Measurements from ENCODE around the gene VPS54. TPM values are rescaled to one million over a fixed set of nuclear protein-coding genes. Genes with fewer than 3 reads are reported as not detected.
"Not testable (repeated sequence)": the region's sequence is repeated elsewhere in the genome, so short reads cannot be mapped to it uniquely, and the experiment has no call there.

VPS54 gene
- total and polyA plus RNA-seq, 4 donors: 4.5 to 25.1 (median 13.3) TPM

DNA sequence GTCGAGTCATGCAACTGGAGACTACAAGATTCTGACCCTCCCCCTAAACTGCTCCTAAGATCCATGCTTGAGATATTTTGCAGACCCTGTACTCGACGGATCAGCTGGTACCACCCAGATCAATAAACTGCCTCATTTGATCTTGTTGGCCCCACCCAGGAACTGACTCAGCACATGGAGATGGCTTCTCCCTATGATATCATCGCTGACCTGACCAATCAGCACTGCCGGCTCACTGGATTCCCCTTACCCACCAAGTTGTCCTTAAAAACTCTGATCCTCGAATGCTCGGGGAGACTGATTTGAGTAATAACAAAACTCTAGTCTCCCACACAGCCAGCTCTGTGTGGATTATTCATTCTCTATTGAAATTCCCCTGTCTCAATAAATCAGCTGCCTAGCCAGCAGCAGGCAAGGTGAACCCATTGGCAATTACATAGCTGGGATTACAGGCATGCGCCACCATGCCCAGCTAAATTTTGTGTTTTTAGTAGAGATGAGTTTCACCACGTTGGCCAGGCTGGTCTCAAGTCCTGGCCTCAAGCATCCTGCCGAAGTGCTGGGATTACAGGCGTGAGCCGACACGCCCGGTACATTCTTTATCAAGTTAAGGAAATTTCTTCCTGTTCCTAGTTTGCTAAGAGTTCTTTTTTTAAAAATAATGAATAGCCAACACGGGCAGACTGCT lies 43.6 kb downstream of the VPS54 start:
- 91% methylated on average over 15 of the region's 15 CpGs for WGBS
- Histone ChIP-seq H3K9me3 (ENCODE audit: control insufficient read depth in 4 of 4, low read length in 3 of 4) (no peaks in the 10 kb centered on the region), H3K36me3 (ENCODE audit: control insufficient read depth in 4 of 4, insufficient read depth in 3 of 4, low read depth in 1 of 4, low read length in 3 of 4) (peaks cover 6 to 34% (median 18%) of the 10 kb centered on the region in 4 donors), H3K9ac (ENCODE audit: low read depth in 1 of 2, low read length in 2 of 2) (no peak overlapping the region), H3K4me1 (ENCODE audit: control insufficient read depth in 4 of 4, insufficient read depth in 4 of 4, low read length in 3 of 4) (no peaks in the 10 kb centered on the region), H3K27ac (ENCODE audit: low read depth in 1 of 2, low read length in 2 of 2) (no peak overlapping the region), H3K27me3 (ENCODE audit: control insufficient read depth in 4 of 4, insufficient read depth in 4 of 4, low read length in 3 of 4) (no peaks in the 10 kb centered on the region), H3K4me3 (ENCODE audit: low read depth in 1 of 3, low read length in 3 of 3) (no peak overlapping the region)
- TF ChIP-seq GABPA (IDR thresholded peaks at IDR 0.05 in 1 of 2, conservative IDR thresholded peaks at IDR 0.05 in 1 of 2): no peak
- no peak for TF ChIP-seq YY1 (IDR thresholded peaks at IDR 0.05)
- no peak for TF ChIP-seq RXRA (IDR thresholded peaks at IDR 0.05)
- TF ChIP-seq, protein P1, sequence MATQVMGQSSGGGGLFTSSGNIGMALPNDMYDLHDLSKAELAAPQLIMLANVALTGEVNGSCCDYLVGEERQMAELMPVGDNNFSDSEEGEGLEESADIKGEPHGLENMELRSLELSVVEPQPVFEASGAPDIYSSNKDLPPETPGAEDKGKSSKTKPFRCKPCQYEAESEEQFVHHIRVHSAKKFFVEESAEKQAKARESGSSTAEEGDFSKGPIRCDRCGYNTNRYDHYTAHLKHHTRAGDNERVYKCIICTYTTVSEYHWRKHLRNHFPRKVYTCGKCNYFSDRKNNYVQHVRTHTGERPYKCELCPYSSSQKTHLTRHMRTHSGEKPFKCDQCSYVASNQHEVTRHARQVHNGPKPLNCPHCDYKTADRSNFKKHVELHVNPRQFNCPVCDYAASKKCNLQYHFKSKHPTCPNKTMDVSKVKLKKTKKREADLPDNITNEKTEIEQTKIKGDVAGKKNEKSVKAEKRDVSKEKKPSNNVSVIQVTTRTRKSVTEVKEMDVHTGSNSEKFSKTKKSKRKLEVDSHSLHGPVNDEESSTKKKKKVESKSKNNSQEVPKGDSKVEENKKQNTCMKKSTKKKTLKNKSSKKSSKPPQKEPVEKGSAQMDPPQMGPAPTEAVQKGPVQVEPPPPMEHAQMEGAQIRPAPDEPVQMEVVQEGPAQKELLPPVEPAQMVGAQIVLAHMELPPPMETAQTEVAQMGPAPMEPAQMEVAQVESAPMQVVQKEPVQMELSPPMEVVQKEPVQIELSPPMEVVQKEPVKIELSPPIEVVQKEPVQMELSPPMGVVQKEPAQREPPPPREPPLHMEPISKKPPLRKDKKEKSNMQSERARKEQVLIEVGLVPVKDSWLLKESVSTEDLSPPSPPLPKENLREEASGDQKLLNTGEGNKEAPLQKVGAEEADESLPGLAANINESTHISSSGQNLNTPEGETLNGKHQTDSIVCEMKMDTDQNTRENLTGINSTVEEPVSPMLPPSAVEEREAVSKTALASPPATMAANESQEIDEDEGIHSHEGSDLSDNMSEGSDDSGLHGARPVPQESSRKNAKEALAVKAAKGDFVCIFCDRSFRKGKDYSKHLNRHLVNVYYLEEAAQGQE (IDR thresholded peaks at IDR 0.05): no peak
- no peak for TF ChIP-seq HNF4G (IDR thresholded peaks at IDR 0.05)
- no peak for DNase-seq (ENCODE audit: low spot score)

DNA sequence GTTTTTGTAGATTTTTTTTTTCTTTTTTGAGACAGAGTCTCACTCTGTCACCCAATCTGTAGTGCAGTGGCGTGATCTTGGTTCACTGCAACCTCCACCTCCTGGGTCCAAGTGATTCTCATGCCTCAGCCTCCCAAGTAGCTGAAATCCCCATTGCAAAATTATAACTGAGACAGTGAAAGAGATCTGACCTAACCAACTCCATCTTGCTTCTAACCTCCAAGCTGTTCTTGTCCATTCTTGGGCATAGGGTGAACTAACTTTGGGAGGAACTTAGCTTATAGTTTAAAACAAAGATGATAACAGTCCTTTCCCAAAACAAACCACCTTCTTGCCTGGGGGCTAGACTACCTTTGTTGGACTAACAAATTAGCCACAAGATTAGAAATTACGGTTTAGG lies 44.2 kb downstream of the VPS54 start:
- H3K27me3 ChIP-seq (ENCODE audit: control insufficient read depth in 4 of 4, insufficient read depth in 4 of 4, low read length in 3 of 4); H3K4me1 ChIP-seq (ENCODE audit: control insufficient read depth in 4 of 4, insufficient read depth in 4 of 4, low read length in 3 of 4); H3K4me3 ChIP-seq (ENCODE audit: low read depth in 1 of 3, low read length in 3 of 3); H3K27ac ChIP-seq (ENCODE audit: low read depth in 1 of 2, low read length in 2 of 2); DNase-seq (ENCODE audit: low spot score); H3K9me3 ChIP-seq (ENCODE audit: control insufficient read depth in 4 of 4, low read length in 3 of 4); H3K9ac ChIP-seq (ENCODE audit: low read depth in 1 of 2, low read length in 2 of 2): not testable (repeated sequence)
- H3K36me3 ChIP-seq (ENCODE audit: control insufficient read depth in 4 of 4, insufficient read depth in 3 of 4, low read depth in 1 of 4, low read length in 3 of 4): peaks cover 6 to 31% (median 18%) of the 10 kb centered on the region in 4 donors
- 100% methylated on average over 2 of the region's 2 CpGs for WGBS

DNA sequence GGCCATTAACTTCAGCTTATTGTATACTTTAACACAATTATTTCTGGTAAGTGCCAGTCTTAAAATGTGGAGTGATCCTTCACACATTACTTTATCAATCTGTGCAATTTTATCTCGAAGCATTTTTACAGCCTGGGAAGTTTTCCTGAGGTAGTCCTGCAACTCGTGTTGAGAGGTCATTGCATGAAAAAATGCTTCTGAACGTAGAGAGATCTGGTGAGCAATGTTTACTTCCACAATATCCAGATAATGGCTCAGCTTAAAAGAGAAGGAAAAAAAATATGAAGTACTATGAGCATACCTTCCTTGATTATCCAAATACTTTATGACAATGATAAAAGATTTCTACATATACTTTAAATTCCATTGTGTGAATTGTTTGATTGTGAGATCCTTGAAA lies 57.0 kb downstream of the VPS54 start:
- no peak for DNase-seq (ENCODE audit: low spot score)
- H3K36me3 ChIP-seq (ENCODE audit: control insufficient read depth in 4 of 4, insufficient read depth in 3 of 4, low read depth in 1 of 4, low read length in 3 of 4): peaks cover 2 to 29% (median 12%) of the 10 kb centered on the region in 4 donors

DNA sequence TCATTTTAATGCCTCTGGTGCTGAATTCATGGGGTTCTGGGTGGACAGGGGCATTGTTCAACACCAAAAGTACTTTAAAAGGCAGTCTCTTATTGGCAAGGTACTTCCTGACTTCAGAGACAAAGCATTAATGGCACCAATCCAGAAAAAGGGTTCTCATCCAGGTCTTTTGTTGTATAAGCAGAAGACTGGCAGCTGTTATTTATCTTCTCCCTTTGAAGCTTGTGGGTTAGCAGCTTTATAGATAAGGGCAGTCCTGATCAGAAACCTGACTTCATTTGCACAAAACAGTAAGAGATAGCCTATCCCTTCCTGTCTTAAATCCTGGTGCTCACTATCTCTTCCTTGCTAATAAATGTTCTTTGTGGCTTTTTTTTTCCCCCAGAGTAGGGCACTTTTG lies 68.8 kb downstream of the VPS54 start:
- Histone ChIP-seq H3K4me3 (ENCODE audit: low read depth in 1 of 3, low read length in 3 of 3) (no peak overlapping the region), H3K9ac (ENCODE audit: low read depth in 1 of 2, low read length in 2 of 2) (no peak overlapping the region), H3K27me3 (ENCODE audit: control insufficient read depth in 4 of 4, insufficient read depth in 4 of 4, low read length in 3 of 4) (no peaks in the 10 kb centered on the region), H3K4me1 (ENCODE audit: control insufficient read depth in 4 of 4, insufficient read depth in 4 of 4, low read length in 3 of 4) (no peaks in the 10 kb centered on the region), H3K9me3 (ENCODE audit: control insufficient read depth in 4 of 4, low read length in 3 of 4) (no peaks in the 10 kb centered on the region), H3K36me3 (ENCODE audit: control insufficient read depth in 4 of 4, insufficient read depth in 3 of 4, low read depth in 1 of 4, low read length in 3 of 4) (peaks cover 0 to 26% (median 15%) of the 10 kb centered on the region in 4 donors), H3K27ac (ENCODE audit: low read depth in 1 of 2, low read length in 2 of 2) (no peak overlapping the region)
- DNase-seq (ENCODE audit: low spot score): no peak
- no peak for TF ChIP-seq EGR1 (IDR thresholded peaks at IDR 0.05; ENCODE audit: low read depth in 2 of 2)
- no peak for TF ChIP-seq RAD21 (IDR thresholded peaks at IDR 0.05)
- TF ChIP-seq FOXA2 (IDR thresholded peaks at IDR 0.05): no peak
- TF ChIP-seq YY1 (IDR thresholded peaks at IDR 0.05): no peak
- no peak for TF ChIP-seq NR2F2 (IDR thresholded peaks at IDR 0.05)
- TF ChIP-seq HNF4A (conservative IDR thresholded peaks at IDR 0.05): no peak
- TF ChIP-seq, protein P2, sequence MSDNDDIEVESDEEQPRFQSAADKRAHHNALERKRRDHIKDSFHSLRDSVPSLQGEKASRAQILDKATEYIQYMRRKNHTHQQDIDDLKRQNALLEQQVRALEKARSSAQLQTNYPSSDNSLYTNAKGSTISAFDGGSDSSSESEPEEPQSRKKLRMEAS (IDR thresholded peaks at IDR 0.05): no peak
- TF ChIP-seq, protein P1 (IDR thresholded peaks at IDR 0.05): no peak
- no peak for TF ChIP-seq FOXA1 (IDR thresholded peaks at IDR 0.05)
- TF ChIP-seq GABPA (IDR thresholded peaks at IDR 0.05 in 1 of 2, conservative IDR thresholded peaks at IDR 0.05 in 1 of 2): no peak
- no peak for TF ChIP-seq RXRA (IDR thresholded peaks at IDR 0.05)
- TF ChIP-seq HNF4G (IDR thresholded peaks at IDR 0.05): no peak
- TF ChIP-seq, protein P3, sequence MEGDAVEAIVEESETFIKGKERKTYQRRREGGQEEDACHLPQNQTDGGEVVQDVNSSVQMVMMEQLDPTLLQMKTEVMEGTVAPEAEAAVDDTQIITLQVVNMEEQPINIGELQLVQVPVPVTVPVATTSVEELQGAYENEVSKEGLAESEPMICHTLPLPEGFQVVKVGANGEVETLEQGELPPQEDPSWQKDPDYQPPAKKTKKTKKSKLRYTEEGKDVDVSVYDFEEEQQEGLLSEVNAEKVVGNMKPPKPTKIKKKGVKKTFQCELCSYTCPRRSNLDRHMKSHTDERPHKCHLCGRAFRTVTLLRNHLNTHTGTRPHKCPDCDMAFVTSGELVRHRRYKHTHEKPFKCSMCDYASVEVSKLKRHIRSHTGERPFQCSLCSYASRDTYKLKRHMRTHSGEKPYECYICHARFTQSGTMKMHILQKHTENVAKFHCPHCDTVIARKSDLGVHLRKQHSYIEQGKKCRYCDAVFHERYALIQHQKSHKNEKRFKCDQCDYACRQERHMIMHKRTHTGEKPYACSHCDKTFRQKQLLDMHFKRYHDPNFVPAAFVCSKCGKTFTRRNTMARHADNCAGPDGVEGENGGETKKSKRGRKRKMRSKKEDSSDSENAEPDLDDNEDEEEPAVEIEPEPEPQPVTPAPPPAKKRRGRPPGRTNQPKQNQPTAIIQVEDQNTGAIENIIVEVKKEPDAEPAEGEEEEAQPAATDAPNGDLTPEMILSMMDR (IDR thresholded peaks at IDR 0.05; ENCODE audit: low read depth, low read length, missing input control): no peak

More for the DNA sequence above, 57.0 kb downstream of the VPS54 start:
- no peaks in the 10 kb centered on the region for H3K9me3 ChIP-seq (ENCODE audit: control insufficient read depth in 4 of 4, low read length in 3 of 4)
- no peak for TF ChIP-seq FOXA2 (IDR thresholded peaks at IDR 0.05)
- H3K4me3 ChIP-seq (ENCODE audit: low read depth in 1 of 3, low read length in 3 of 3): no peak overlapping the region
- no peak overlapping the region for H3K27ac ChIP-seq (ENCODE audit: low read depth in 1 of 2, low read length in 2 of 2)
- 78% methylated on average over 3 of the region's 3 CpGs for WGBS
- no peaks in the 10 kb centered on the region for H3K27me3 ChIP-seq (ENCODE audit: control insufficient read depth in 4 of 4, insufficient read depth in 4 of 4, low read length in 3 of 4)
- H3K4me1 ChIP-seq (ENCODE audit: control insufficient read depth in 4 of 4, insufficient read depth in 4 of 4, low read length in 3 of 4): no peaks in the 10 kb centered on the region
- no peak overlapping the region for H3K9ac ChIP-seq (ENCODE audit: low read depth in 1 of 2, low read length in 2 of 2)

Data from liver (tissue), 9 donors.